GM12878 (cell line): ENCODE results near the gene NXPE4. TPM values are rescaled to one million over a fixed set of nuclear protein-coding genes. Genes with fewer than 3 reads are reported as not detected.

Experiments
- ATAC-seq: fragments of 200-7000 bp; cut with Tn5 transposase; 3 replicates; pipeline ENCODE4 v1.9.1; 2020; ENCODE audit warnings: mild to moderate bottlenecking, moderate library complexity
- BruUV-seq: library from RNA; stranded (reverse); fragments of 400-500 nt; replicated peaks from 2 replicates; lab custom pipeline; 2021; lab: Mats Ljungman, UMichigan
- CTCF ChIA-PET: fragments of 300-600 bp; sonication (Branson Sonifier 250); formaldehyde crosslinking; extraction: SDS; loops from one replicate; lab custom pipeline; 2021; ENCODE audit warnings: inconsistent platforms; lab: Yijun Ruan, JAX
- POLR2A ChIA-PET: fragments of 350-600 bp; formaldehyde crosslinking; extraction: SDS; loops from one replicate; lab custom pipeline; 2021; ENCODE audit warnings: inconsistent platforms; lab: Charles Lee
- RAD21 ChIA-PET: fragments of 300-600 bp; sonication (Branson Sonifier 250); formaldehyde crosslinking; loops from one replicate; lab custom pipeline; 2023; ENCODE audit warnings: antibody characterized with exemption; ENCODE audit not compliant: unreplicated experiment; lab: Charles Lee
- SMC1A ChIA-PET: fragments of 300-600 bp; sonication (Branson Sonifier 250); formaldehyde crosslinking; loops from one replicate; lab custom pipeline; 2023; ENCODE audit not compliant: unreplicated experiment, uncharacterized antibody; lab: Charles Lee
- DNase-seq: peaks from one replicate; pipeline ENCODE4 v3.0.0-alpha.2; 2011; ENCODE audit warnings: low read depth, low spot score
- FAIRE-seq: peaks from 3 replicates; lab custom pipeline; 2011; peaks lifted over from hg19 to GRCh38; lab: Jason Lieb, UNC
- H2AFZ ChIP-seq: 2 replicates; pipeline ENCODE4 v1.6.0; 2011; ENCODE audit warnings: low read depth, low read length, control low read depth; ENCODE audit not compliant: control insufficient read depth
- H3K27ac ChIP-seq: 2 replicates; pipeline ENCODE4 v1.5.1; 2011; ENCODE audit warnings: control low read depth; ENCODE audit not compliant: control insufficient read depth, insufficient read depth
- H3K27me3 ChIP-seq, 2 experiments: replicated peaks in 1 of 2; 2 replicates each; pipeline versions ENCODE4 v1.6.0 to v1.6.1; 2011; ENCODE audit warnings: low read length in 1 of 2; ENCODE audit not compliant: control insufficient read depth in 2 of 2, insufficient read depth in 2 of 2
- H3K36me3 ChIP-seq, 2 experiments: 2 replicates each; pipeline ENCODE4 v1.5.1; 2011; ENCODE audit warnings: low read length in 1 of 2; ENCODE audit not compliant: control insufficient read depth in 2 of 2, insufficient read depth in 2 of 2
- H3K4me1 ChIP-seq: 2 replicates; pipeline ENCODE4 v1.6.1; 2011; ENCODE audit warnings: mild to moderate bottlenecking, low read length, moderate library complexity, mixed read lengths; ENCODE audit not compliant: control insufficient read depth, insufficient read depth
- H3K4me2 ChIP-seq: 2 replicates; pipeline ENCODE4 v1.6.0; 2011; ENCODE audit warnings: control low read depth; ENCODE audit not compliant: control insufficient read depth, insufficient read depth
- H3K4me3 ChIP-seq: fragments of 200-600 bp; sonication (generic); 2 replicates; pipeline ENCODE4 v1.5.1; 2016
- H3K79me2 ChIP-seq: 2 replicates; pipeline ENCODE4 v1.6.0; 2011; ENCODE audit warnings: low read length; ENCODE audit not compliant: control insufficient read depth, insufficient read depth
- H3K9ac ChIP-seq: 2 replicates; pipeline ENCODE4 v1.8.0; 2011; ENCODE audit warnings: low read length, control low read depth, mixed read lengths; ENCODE audit not compliant: control insufficient read depth, insufficient read depth
- H3K9me3 ChIP-seq: replicated peaks from 3 replicates; pipeline ENCODE4 v1.5.1; 2011; ENCODE audit warnings: mild to moderate bottlenecking, low read length; ENCODE audit not compliant: control insufficient read depth, insufficient read depth
- H4K20me1 ChIP-seq: 2 replicates; pipeline ENCODE4 v1.6.0; 2011; ENCODE audit not compliant: control insufficient read depth, insufficient read depth
- BMI1 ChIP-seq: fragments of 450-650 bp; IDR thresholded peaks from 2 replicates; pipeline ENCODE4 v1.6.1; 2016; ENCODE audit warnings: mild to moderate bottlenecking, moderate library complexity, borderline replicate concordance
- CBX5 ChIP-seq: sonication (generic); IDR thresholded peaks from 2 replicates; pipeline ENCODE4 v1.6.1; 2016; ENCODE audit warnings: low read depth, moderate library complexity, mild to moderate bottlenecking, inconsistent platforms
- CREM ChIP-seq: IDR thresholded peaks from 2 replicates; pipeline ENCODE4 v1.6.1; 2014; ENCODE audit warnings: antibody characterized with exemption, low read depth
- NR2C2 ChIP-seq: IDR thresholded peaks from 2 replicates; pipeline ENCODE4 v1.6.1; 2011; ENCODE audit warnings: borderline replicate concordance, low read depth; ENCODE audit not compliant: control insufficient read depth, insufficient read length
- TCF12 ChIP-seq: IDR thresholded peaks from 2 replicates; pipeline ENCODE4 v1.6.1; 2011; ENCODE audit warnings: low read depth, mild to moderate bottlenecking, low read length
- TCF3 ChIP-seq: IDR thresholded peaks from 2 replicates; pipeline ENCODE4 v1.6.1; 2012; ENCODE audit warnings: low read depth, mild to moderate bottlenecking, low read length, borderline replicate concordance; ENCODE audit not compliant: insufficient read depth
- ZNF274 ChIP-seq: IDR thresholded peaks from one replicate; pipeline ENCODE4 v1.8.0; 2011; ENCODE audit not compliant: insufficient read length, insufficient read depth
- ZNF622 ChIP-seq: fragments of 450-650 bp; IDR thresholded peaks from 2 replicates; pipeline ENCODE4 v1.6.1; 2017; ENCODE audit warnings: mild to moderate bottlenecking, inconsistent platforms
- ZZZ3 ChIP-seq: IDR thresholded peaks from 2 replicates; pipeline ENCODE4 v1.6.1; 2011; ENCODE audit warnings: low read depth; ENCODE audit not compliant: control insufficient read depth, insufficient read length
- WGBS: methylation state at CpG from one replicate; pipeline ENCODE4 v1.1.6; 2016; ENCODE audit warnings: low lambda C conversion rate; ENCODE audit not compliant: insufficient replicate concordance, insufficient coverage; ENCODE audit errors: missing lambda C conversion rate; 5-methylcytosine and 5-hydroxymethylcytosine counted together
- in situ Hi-C: fragments of 300-500 bp; cut with MboI; formaldehyde crosslinking; loops from 9 replicates; pipeline ENCODE4 v1.14.3; 2018; ENCODE audit warnings: mixed read lengths
- intact Hi-C: fragments of 100-400 bp; cut with micrococcal nuclease; formaldehyde crosslinking; loops from one replicate; pipeline ENCODE4 v1.14.2; 2022; ENCODE audit not compliant: unreplicated experiment
- polyA plus RNA-seq, 11 experiments: library from polyadenylated mRNA; depleted of rRNA in 4 of 11; unstranded in 6 of 11; stranded (reverse) in 5 of 11; fragments of >200 nt; fragmentation: Nextera tagmentation in 4 of 11; fragmentation: Illumina TruSeq in 1 of 11; extraction: Ambion mirVana in 4 of 11; extraction: Trizol in 1 of 11; gene quantifications; 1 replicate in 1 of 11; 2 replicates in 10 of 11; pipeline versions ENCODE4 v1.2.1 to v1.2.3, GENCODE V29; 2011 to 2016; ENCODE audit warnings: inconsistent platforms in 2 of 11, missing spikeins in 2 of 11, low read depth in 1 of 11
- total RNA-seq, 4 experiments: library from RNA; depleted of rRNA in 3 of 4; stranded (reverse); fragments of >200 nt in 3 of 4; fragmentation: Illumina TruSeq in 1 of 4; extraction: Trizol in 1 of 4; gene quantifications; 2 replicates each; pipeline versions ENCODE4 v1.2.1 to v1.2.3, GENCODE V29; 2013 to 2021

NXPE4 gene
- total and polyA plus RNA-seq, 10 of the 15 experiments (the other 5 are each of a cell fraction or from before 2014, with no cell fraction given) = not detected

GRCh38 chr11:114596175-114596919 is 761 bp upstream of the NXPE4 start:
- ATAC-seq = no peak
- ChIA-PET CTCF (no interaction called here), POLR2A (no interaction called here), SMC1A (interaction anchor here (0.9 kb wide), 1 partner anchor 255 kb away, joined by 3 read pairs; no protein-coding TSS in a partner anchor)
- intact Hi-C loops = loop anchor here (5.0 kb wide), 2 partner anchors 46 to 249 kb away; no protein-coding TSS in a partner anchor
- 35% methylated on average over 1 of the region's 1 CpG for WGBS
- no peaks in the 10 kb centered on the region for H3K36me3 ChIP-seq
- no peaks in the 10 kb centered on the region for H3K79me2 ChIP-seq
- no peak for FAIRE-seq
- H3K27me3 ChIP-seq = peaks cover 3 to 18% of the 10 kb centered on the region in 2 experiments; a peak in 3 of 4 replicates
- H3K4me1 ChIP-seq = no peaks in the 10 kb centered on the region
- no peak overlapping the region for H3K4me3 ChIP-seq
- H4K20me1 ChIP-seq = no peaks in the 10 kb centered on the region
- no peak for TF ChIP-seq ZNF622
- no peak for TF ChIP-seq TCF12
- no peak for TF ChIP-seq ZZZ3
- TF ChIP-seq NR2C2 = no peak
- TF ChIP-seq CREM = no peak
- no peak for TF ChIP-seq BMI1
- TF ChIP-seq, all 136 proteins: peak for 0
- Histone ChIP-seq H3K4me2 (no peak overlapping the region), H3K9me3 (peaks cover 11% of the 10 kb centered on the region), H2AFZ (no peak overlapping the region), H3K9ac (no peak overlapping the region), H3K27ac (no peak overlapping the region)
- in situ Hi-C loops = loop anchor here (10.0 kb wide), 1 partner anchor 252 kb away; no protein-coding TSS in a partner anchor
- RAD21 ChIA-PET = interaction anchor here (0.9 kb wide), 1 partner anchor 256 kb away, joined by 3 read pairs; no protein-coding TSS in a partner anchor
- DNase-seq = no peak
- no TSS peak for BruUV-seq

- ChIA-PET RAD21 (no interaction called here), CTCF (interaction anchor here (0.7 to 2.2 kb wide), 3 partner anchors 246 to 254 kb away, joined by 3 to 6 read pairs (median 5); no protein-coding TSS in a partner anchor), SMC1A (interaction anchor here (0.9 to 1.7 kb wide), 4 partner anchors 10 to 254 kb away, joined by 3 to 4 read pairs (median 3); no protein-coding TSS in a partner anchor), POLR2A (no interaction called here)
- Histone ChIP-seq H3K4me1 (no peaks in the 10 kb centered on the region), H3K36me3 (no peaks in the 10 kb centered on the region), H3K4me2 (no peak overlapping the region), H3K79me2 (no peaks in the 10 kb centered on the region), H3K27ac (no peak overlapping the region), H3K4me3 (no peak overlapping the region), H4K20me1 (no peaks in the 10 kb centered on the region), H3K27me3 (peaks cover 3 to 23% of the 10 kb centered on the region in 2 experiments), H3K9me3 (peaks cover 26% of the 10 kb centered on the region), H2AFZ (no peak overlapping the region), H3K9ac (no peak overlapping the region)
- BruUV-seq = no TSS peak
- intact Hi-C loops (loop anchor here (5.0 kb wide), 2 partner anchors 48 to 247 kb away; no protein-coding TSS in a partner anchor), in situ Hi-C loops (loop anchor here (10.0 kb wide), 1 partner anchor 250 kb away; no protein-coding TSS in a partner anchor)
- TF ChIP-seq CBX5 (no peak), ZNF274 (no peak), TCF3 (no peak)
- FAIRE-seq (no peak), ATAC-seq (no peak), DNase-seq (no peak)
- 46% methylated on average over 3 of the region's 3 CpGs for WGBS
Observed at GRCh38 chr11:114594703-114595102, 883 bp downstream of the NXPE4 start.
